Renal pelvis (tissue), 4 donors: Measurements from ENCODE around the gene VMP1. TPM values are rescaled to one million over a fixed set of nuclear protein-coding genes. Genes with fewer than 3 reads are reported as not detected.
"Not testable (repeated sequence)": the region's sequence is repeated elsewhere in the genome, so short reads cannot be mapped to it uniquely, and the experiment has no call there.

ENCODE experiments used
- DNase-seq: peaks from one replicate; pipeline ENCODE4 v3.0.0-alpha.2; 2013
- polyA plus RNA-seq, 3 donors: library from polyadenylated mRNA; unstranded; fragments of 120-200 nt; gene quantifications; one replicate each; pipeline ENCODE4 v1.2.1, GENCODE V29; 2013; ENCODE audit not compliant: insufficient read length in 3 of 3

Gene VMP1
- polyA plus RNA-seq, 3 donors: 93.4 to 108 (median 97.7) TPM

DNA sequence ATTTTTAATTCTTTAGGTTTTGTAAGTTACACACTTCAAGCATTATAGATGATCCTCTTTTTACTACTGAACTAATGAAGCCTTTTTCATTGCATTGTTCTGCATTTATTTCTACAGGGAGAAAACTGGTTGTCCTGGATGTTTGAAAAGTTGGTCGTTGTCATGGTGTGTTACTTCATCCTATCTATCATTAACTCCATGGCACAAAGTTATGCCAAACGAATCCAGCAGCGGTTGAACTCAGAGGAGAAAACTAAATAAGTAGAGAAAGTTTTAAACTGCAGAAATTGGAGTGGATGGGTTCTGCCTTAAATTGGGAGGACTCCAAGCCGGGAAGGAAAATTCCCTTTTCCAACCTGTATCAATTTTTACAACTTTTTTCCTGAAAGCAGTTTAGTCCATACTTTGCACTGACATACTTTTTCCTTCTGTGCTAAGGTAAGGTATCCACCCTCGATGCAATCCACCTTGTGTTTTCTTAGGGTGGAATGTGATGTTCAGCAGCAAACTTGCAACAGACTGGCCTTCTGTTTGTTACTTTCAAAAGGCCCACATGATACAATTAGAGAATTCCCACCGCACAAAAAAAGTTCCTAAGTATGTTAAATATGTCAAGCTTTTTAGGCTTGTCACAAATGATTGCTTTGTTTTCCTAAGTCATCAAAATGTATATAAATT is 132.3 kb downstream of the VMP1 start:
- DNase-seq: no peak

DNA sequence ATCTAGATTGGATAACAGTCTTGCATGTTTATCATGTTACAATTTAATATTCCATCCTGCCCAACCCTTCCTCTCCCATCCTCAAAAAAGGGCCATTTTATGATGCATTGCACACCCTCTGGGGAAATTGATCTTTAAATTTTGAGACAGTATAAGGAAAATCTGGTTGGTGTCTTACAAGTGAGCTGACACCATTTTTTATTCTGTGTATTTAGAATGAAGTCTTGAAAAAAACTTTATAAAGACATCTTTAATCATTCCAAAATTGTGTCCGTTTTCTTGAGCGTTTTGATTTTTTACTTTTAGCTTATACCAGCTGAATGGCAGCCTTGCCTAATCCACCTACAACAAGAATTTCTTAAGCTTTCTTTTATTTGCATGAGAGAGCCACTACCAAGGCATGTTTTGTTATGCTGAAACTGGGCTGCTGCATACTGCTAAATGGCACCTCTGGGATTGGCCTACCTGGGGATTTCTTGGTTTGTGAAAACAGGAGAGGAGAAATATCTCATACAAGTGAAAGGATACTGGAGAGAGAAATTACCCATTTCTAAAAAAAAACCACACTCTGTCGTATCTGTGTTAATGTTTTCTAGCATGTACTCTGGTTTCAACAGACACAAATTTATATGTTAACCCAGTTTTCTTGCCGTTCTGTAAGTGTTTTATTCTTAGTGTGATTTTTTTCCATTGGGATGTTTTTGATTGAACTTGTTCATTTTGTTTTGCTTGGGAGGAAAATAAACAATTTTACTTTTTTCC is 133.1 kb downstream of the VMP1 start:
- DNase-seq: no peak

GRCh38 chr17:59841091-59841881 is 133.8 kb downstream of the VMP1 start:
- DNase-seq: not testable (repeated sequence)

GRCh38 chr17:59841882-59842263 is 134.4 kb downstream of the VMP1 start:
- DNase-seq: not testable (repeated sequence)

DNA sequence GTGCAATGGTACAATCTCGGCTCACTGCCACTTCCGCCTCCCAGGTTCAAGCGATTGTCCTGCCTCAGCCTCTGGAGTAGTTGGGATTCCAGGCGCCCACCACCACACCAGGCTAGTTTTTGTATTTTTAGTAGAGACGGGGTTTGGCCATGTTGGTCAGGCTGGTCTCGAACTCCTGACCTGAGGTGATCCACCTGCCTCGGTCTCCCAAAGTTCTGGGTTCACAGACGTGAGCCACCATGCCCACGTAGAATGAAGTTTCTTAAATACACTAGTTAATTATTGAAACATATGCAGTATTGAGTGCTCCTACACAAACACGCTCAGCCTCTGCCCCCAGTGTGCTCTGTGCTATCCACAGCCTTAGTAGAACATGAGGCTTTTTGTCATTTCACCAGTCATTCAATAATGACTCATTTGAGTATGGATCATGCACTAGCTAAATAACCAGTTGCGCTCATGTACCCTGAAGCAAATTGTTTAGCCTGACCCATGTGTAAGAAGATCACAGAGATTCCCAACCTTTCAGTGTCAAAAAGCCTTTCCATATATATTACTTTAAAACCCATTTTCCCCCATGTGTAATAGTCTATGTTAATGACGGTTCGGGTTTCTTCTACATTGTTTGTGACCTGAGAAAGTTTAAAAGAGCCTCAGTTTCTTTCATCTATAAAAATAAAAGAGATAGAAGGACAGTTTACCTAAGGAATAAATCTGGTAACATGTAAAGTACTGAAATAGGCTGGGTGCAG is 135.6 kb downstream of the VMP1 start:
- DNase-seq: no peak

GRCh38 chr17:59844884-59845594 is 137.6 kb downstream of the VMP1 start:
- no peak for DNase-seq

DNA sequence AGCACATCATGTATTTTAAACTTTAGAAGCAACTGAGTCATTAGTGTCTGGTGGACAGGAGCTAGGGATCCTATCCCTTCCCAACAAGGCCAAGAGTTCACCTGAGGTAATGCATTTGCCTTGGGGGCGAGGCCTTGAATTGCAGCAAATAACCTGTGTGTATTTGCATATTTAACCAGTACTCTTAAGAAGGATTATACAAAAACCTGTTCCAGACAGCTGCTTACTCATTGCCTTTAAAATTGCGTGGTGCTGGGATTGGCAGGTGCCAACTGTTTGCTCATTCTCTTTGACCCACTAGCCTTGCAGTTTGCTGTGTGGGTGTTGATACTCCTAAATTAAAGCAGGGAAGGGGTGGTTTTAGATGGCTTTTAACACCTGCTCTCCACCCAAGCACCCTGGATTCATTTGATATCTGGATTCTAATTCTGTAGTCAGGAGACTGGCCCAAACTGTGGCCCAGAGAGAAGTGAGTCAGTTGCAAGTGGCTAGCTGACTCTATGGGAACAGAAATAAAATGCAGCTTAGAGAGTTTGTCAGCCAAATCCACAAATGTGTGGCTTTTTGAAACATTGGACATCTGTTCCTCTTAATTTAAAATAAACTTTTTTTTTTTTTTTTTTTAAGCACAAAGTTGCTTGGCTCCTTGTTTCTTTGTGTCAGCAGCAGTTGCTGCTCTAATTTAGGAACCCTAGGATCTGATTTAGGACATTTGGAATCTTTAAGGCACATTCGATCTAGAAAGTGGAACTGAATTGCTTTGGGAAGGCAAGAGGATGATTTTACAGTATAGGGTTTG is 138.3 kb downstream of the VMP1 start:
- no peak for DNase-seq

- DNase-seq: peak; percentile 66
Measured at GRCh38 chr17:59846394-59847165, 139.1 kb downstream of the VMP1 start.

- DNase-seq: no peak
Measured at GRCh38 chr17:59848385-59848668, 140.9 kb downstream of the VMP1 start.

DNA sequence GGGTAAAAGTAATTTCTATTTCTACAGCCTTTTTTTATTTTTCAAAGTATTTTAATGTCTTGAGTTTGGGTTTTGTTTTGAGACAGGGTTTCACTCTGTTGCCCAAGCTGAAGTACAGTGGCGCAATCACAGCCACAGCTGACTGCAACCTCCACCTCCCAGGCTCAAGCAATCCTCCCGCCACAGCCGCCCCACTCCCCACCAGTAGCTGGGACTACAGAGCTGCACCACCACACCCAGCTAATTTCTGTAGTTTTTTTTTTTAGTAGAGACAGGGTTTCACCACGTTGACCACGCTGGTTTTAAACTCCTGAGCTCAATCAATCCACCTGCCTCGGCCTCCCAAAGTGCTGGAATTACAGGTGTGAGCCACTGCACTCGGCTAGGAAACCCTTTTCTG is 141.3 kb downstream of the VMP1 start:
- no peak for DNase-seq

GRCh38 chr17:59850311-59850710 is 142.9 kb downstream of the VMP1 start:
- not testable (repeated sequence) for DNase-seq

DNA sequence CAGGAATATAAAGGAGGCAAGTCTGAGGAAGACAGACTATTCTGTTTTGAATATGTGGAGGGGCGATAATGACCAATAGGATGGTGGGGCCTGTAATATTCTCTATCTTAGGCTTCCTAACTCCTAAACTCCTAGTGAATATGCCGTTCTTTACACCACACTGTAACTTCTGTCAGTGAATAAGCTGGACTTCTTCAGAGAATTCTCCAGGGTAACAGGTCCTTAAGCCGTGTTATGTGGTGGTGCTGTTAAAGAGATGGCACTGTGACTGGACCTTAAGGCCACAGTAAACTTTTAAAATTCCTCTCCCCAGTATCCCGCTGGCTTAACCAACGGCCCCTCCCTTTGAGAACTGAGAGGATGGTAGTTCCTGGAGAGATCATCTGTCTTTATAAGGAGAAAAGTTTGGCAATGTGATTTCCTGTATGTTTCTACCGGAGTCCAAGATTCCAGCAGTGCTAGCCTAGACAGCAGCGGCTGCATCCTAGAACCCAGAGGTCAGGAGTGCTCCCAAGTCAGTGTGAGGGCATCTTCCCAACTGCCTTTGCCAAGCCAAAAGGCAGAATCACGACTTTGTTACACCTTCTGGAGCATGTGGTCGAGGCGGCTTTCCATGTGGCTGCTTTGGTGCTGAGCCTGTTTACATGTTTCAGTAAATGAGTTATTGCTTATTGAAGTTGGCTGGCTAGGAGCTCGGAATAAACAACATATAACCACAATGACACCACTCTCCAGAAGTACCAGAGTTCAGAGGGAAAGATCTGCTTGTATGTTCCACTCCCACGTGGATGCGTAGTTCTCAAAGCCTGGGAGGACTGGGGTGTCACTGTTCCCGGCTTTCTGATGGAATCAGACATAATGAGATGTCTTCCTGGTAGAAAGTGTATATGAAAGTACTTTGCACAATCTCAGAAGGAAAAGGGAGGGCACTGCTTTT is 144.3 kb downstream of the VMP1 start:
- no peak for DNase-seq

- DNase-seq: not testable (repeated sequence)
Measured at GRCh38 chr17:59852847-59853167, 145.4 kb downstream of the VMP1 start.

GRCh38 chr17:59853168-59853918 is 145.9 kb downstream of the VMP1 start:
- no peak for DNase-seq

- DNase-seq: not testable (repeated sequence)
Measured at GRCh38 chr17:59853919-59854729, 146.7 kb downstream of the VMP1 start.

DNA sequence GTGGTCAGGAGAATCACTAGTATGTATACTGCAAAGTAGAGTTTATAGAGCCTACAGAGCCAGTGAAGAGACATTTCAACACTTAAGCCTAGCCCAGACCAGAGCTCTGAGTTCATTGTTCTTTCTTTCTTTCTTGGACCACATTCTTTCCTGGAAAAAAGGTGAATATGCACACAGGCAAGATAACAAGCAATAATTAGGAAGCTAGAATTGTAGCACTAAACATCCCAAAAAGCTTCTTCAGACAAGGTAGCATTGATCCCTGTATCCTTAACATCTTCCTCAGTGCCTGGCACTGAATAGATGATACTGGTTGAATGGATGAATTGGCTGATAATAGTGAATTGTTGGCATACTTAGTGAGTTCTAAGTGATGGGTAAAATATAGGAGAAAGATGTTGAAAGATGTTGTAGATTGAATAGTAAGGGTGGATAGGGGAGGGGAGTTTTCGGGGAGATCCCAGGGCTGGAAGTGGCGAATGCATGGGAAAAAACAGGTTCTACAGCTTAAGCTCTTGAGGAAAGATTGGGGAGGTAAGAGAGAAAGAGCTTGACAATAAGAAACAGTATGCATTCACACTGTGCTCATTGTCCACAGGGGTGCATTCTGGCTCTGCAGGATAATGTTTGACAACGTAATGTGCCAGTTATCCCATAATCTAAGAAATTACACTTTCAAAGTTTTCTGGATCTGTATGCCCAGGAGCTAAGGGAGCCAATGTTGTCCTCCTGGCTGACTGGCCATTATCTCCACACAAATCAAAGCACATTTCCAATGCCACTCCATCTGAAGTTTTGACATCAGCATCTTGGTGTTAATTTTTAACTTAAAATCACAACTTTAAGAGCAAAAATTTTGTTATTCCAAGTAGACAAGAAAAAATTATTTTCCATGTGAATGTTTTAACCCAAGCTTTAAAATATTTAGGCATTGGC is 149.7 kb downstream of the VMP1 start:
- DNase-seq: no peak
